ENCODE results near the gene CDH23. TPM values are rescaled to one million over a fixed set of nuclear protein-coding genes. Genes with fewer than 3 reads are reported as not detected.

CDH23 gene
- total and polyA plus RNA-seq, 9 of the 15 experiments (the other 6 are each of a cell fraction or from before 2014, with no cell fraction given): 0.18 to 1.2 (median 0.47) TPM

GRCh38 chr10:71798308-71798624 is 401.5 kb downstream of the CDH23 start (continued):
- TF ChIP-seq, protein P1, sequence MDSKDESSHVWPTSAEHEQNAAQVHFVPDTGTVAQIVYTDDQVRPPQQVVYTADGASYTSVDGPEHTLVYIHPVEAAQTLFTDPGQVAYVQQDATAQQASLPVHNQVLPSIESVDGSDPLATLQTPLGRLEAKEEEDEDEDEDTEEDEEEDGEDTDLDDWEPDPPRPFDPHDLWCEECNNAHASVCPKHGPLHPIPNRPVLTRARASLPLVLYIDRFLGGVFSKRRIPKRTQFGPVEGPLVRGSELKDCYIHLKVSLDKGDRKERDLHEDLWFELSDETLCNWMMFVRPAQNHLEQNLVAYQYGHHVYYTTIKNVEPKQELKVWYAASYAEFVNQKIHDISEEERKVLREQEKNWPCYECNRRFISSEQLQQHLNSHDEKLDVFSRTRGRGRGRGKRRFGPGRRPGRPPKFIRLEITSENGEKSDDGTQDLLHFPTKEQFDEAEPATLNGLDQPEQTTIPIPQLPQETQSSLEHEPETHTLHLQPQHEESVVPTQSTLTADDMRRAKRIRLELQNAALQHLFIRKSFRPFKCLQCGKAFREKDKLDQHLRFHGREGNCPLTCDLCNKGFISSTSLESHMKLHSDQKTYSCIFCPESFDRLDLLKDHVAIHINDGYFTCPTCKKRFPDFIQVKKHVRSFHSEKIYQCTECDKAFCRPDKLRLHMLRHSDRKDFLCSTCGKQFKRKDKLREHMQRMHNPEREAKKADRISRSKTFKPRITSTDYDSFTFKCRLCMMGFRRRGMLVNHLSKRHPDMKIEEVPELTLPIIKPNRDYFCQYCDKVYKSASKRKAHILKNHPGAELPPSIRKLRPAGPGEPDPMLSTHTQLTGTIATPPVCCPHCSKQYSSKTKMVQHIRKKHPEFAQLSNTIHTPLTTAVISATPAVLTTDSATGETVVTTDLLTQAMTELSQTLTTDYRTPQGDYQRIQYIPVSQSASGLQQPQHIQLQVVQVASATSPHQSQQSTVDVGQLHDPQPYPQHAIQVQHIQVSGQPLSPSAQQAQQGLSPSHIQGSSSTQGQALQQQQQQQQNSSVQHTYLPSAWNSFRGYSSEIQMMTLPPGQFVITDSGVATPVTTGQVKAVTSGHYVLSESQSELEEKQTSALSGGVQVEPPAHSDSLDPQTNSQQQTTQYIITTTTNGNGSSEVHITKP (IDR thresholded peaks at IDR 0.05; ENCODE audit: partially characterized antibody): peak; percentile 31
- TF ChIP-seq ID3 (CRISPR knock-in tag; IDR thresholded peaks at IDR 0.05) (no peak), ID3 (tag; IDR thresholded peaks at IDR 0.05) (0 out of 2 replicates have a peak, but pooled peaks have one; percentile 9), ZNF232 (CRISPR knock-in tag; IDR thresholded peaks at IDR 0.05) (no peak), RBFOX2 (IDR thresholded peaks at IDR 0.05; ENCODE audit: low read depth, low read length) (peak; percentile 55; the same call in 1 of the 2 replicates), NFRKB (IDR thresholded peaks at IDR 0.05; ENCODE audit: low read depth) (peak; percentile 67; the same call in 1 of the 2 replicates)

GRCh38 chr10:71799112-71799511 is 402.4 kb downstream of the CDH23 start:
- no peaks in the 10 kb centered on the region for H3K79me2 ChIP-seq (ENCODE audit: control insufficient read depth, insufficient read depth, low read length)
- no peak overlapping the region for H3K9ac ChIP-seq (ENCODE audit: insufficient read depth in 1 of 2, low read depth in 2 of 2, low read length in 2 of 2)
- WGBS (ENCODE audit: insufficient coverage, low coverage, missing lambda C conversion rate): 62% methylated on average over 10 of the region's 10 CpGs
- peaks cover 22 to 30% of the 10 kb centered on the region in 2 experiments for H3K4me1 ChIP-seq (replicated peaks in 1 of 2; ENCODE audit: control insufficient read depth in 2 of 2, insufficient read depth in 2 of 2, low read length in 2 of 2)
- no peaks in the 10 kb centered on the region for H4K20me1 ChIP-seq (replicated peaks; ENCODE audit: control insufficient read depth, insufficient read depth, low read length)
- BruUV-seq (replicated peaks): no TSS peak
- no peaks in the 10 kb centered on the region for H3K9me3 ChIP-seq (replicated peaks; ENCODE audit: control insufficient read depth, insufficient read depth, low read depth, low read length)
- ChIA-PET POLR2A (no interaction called here), CTCF (ENCODE audit: low intra/inter-chr PET ratio) (no interaction called here)
- in situ Hi-C loops (cut with MboI) (no loop called here), intact Hi-C loops (cut with micrococcal nuclease) (no loop called here)
- TF ChIP-seq GTF2F1 (IDR thresholded peaks at IDR 0.05; ENCODE audit: low read depth, low read length) (no peak), TEAD4 (IDR thresholded peaks at IDR 0.05; ENCODE audit: low read length) (no peak), TEAD4 (CRISPR knock-in tag; IDR thresholded peaks at IDR 0.05; ENCODE audit: borderline replicate concordance) (0 out of 2 replicates have a peak, but pooled peaks have one; percentile 52)
- H2AFZ ChIP-seq (ENCODE audit: low read depth, low read length): no peak overlapping the region
- peaks cover 8% of the 10 kb centered on the region for H3K9me1 ChIP-seq (ENCODE audit: control insufficient read depth, insufficient read depth, low read length)
- H3K4me2 ChIP-seq (ENCODE audit: insufficient read depth, low read length): no peak overlapping the region
- H3K27ac ChIP-seq (ENCODE audit: extremely low read depth, low read depth, low read length): no peak overlapping the region
- H3K36me3 ChIP-seq (ENCODE audit: control insufficient read depth, insufficient read depth, low read length): no peaks in the 10 kb centered on the region
- no peak for FAIRE-seq
- no peak overlapping the region for H3K4me3 ChIP-seq
- ATAC-seq: no peak
- no peak for DNase-seq (ENCODE audit: extremely low read depth in 1 of 4, low spot score in 3 of 4)
- peaks cover 0 to 3% of the 10 kb centered on the region in 2 experiments; a peak in 1 of 5 replicates for H3K27me3 ChIP-seq (ENCODE audit: control insufficient read depth in 2 of 2, insufficient read depth in 2 of 2, low read length in 2 of 2)
